OCI-LY1 (cell line): ENCODE measurements around the gene APOD.

Experiments used
- CTCF ChIP-seq: fragments of 200-600 bp; sonication (generic), shearing (Covaris generic); IDR thresholded peaks from 2 replicates; pipeline ENCODE4 v1.5.1; 2017; ENCODE audit warnings: mild to moderate bottlenecking, antibody characterized with exemption, low read length, moderate library complexity, mixed read lengths
- EZH2 ChIP-seq: fragments of 200-600 bp; sonication (generic), shearing (Covaris generic); IDR thresholded peaks from 2 replicates; pipeline ENCODE4 v1.8.0; 2017; ENCODE audit warnings: borderline replicate concordance, mixed run types, mild to moderate bottlenecking, antibody characterized with exemption, low read length, moderate library complexity, mixed read lengths

GRCh38 chr3:195540511-195540910 lies 43.2 kb downstream of the APOD start:
- no peak for TF ChIP-seq CTCF
- TF ChIP-seq EZH2: no peak
